ENCODE results near the gene TULP4. TPM values are rescaled to one million over a fixed set of nuclear protein-coding genes. Genes with fewer than 3 reads are reported as not detected.

Gene TULP4
- total RNA-seq, 1 experiment from 2014 or later: 64.6 TPM

- Histone ChIP-seq H2BK20ac (ENCODE audit: low read depth, low read length, poor library complexity, severe bottlenecking) (no peak overlapping the region), H3K23ac (ENCODE audit: insufficient read length, low read depth, low read length) (no peak overlapping the region), H2BK5ac (ENCODE audit: insufficient read length, low read length) (no peak overlapping the region), H3K56ac (ENCODE audit: insufficient read length, low read depth, low read length) (no peak overlapping the region), H3K4ac (ENCODE audit: low read depth, low read length) (no peak overlapping the region), H3K79me2 (ENCODE audit: insufficient read depth, low read length) (no peaks in the 10 kb centered on the region; the same call in 1 of the 2 replicates), H3K27me3 (ENCODE audit: insufficient read depth, low read length) (no peaks in the 10 kb centered on the region), H2BK15ac (ENCODE audit: low read depth, low read length) (no peak overlapping the region), H4K20me1 (ENCODE audit: control insufficient read depth, insufficient read depth, insufficient read length) (no peaks in the 10 kb centered on the region), H2AK5ac (ENCODE audit: insufficient read length, low read length) (no peak overlapping the region), H3K9ac (ENCODE audit: extremely low read depth, insufficient read length, low read length) (no peak overlapping the region), H3K14ac (ENCODE audit: insufficient read depth, low read length) (no peak overlapping the region), H3K9me3 (ENCODE audit: control insufficient read depth, low read depth, low read length) (no peaks in the 10 kb centered on the region), H2BK120ac (ENCODE audit: low read depth, low read length, poor library complexity, severe bottlenecking) (no peak overlapping the region), H3K18ac (ENCODE audit: insufficient read length, low read depth, low read length) (no peak overlapping the region), H3K27ac (ENCODE audit: insufficient read length, low read depth, low read length) (no peak overlapping the region), H4K91ac (ENCODE audit: insufficient read length, low read depth, low read length) (no peak overlapping the region), H4K8ac (replicated peaks; ENCODE audit: insufficient read length, low read depth, low read length) (no peak overlapping the region), H3K79me1 (ENCODE audit: insufficient read depth, low read depth, low read length, poor library complexity, severe bottlenecking) (no peaks in the 10 kb centered on the region), H3K4me1 (ENCODE audit: insufficient read depth, low read length) (no peaks in the 10 kb centered on the region; the same call in 1 of the 2 replicates), H2BK12ac (ENCODE audit: insufficient read length, low read depth, low read length) (no peak overlapping the region), H3K4me2 (ENCODE audit: insufficient read depth, insufficient read length, low read length) (no peak overlapping the region), H3K23me2 (ENCODE audit: insufficient read length, low read depth, low read length, poor library complexity, severe bottlenecking) (no peaks in the 10 kb centered on the region), H4K5ac (ENCODE audit: insufficient read length, low read depth, low read length) (no peak overlapping the region), H2AFZ (ENCODE audit: low read length) (no peak overlapping the region), H3T11ph (ENCODE audit: low read length) (no peak overlapping the region)
- TF ChIP-seq CTCF (conservative IDR thresholded peaks at IDR 0.05): no peak
- Mint-ChIP-seq H3K27ac (no peak overlapping the region), H3K4me1 (peaks cover 36 to 44% of the 10 kb centered on the region in 2 experiments), H3K4me3 (no peak overlapping the region), H3K27me3 (ENCODE audit: low read depth) (no peaks in the 10 kb centered on the region), H3K9me3 (no peaks in the 10 kb centered on the region), H3K36me3 (ENCODE audit: insufficient read depth in 1 of 3, low read depth in 3 of 3) (peaks cover 3 to 37% (median 11%) of the 10 kb centered on the region in 3 experiments; a peak in 5 of 7 replicates)
- no CpG with 5 or more reads among the region's 9 CpGs for WGBS (ENCODE audit: extremely low coverage, insufficient read length, low lambda C conversion rate)
- no peak for DNase-seq
Observed at GRCh38 chr6:158266131-158266530, 46.1 kb upstream of the TULP4 start.

Measured in H9 (cell line).